Measurements from ENCODE around the gene SLC16A11.

- TF ChIP-seq EZH2 (IDR thresholded peaks at IDR 0.05): peak; percentile 60
- TF ChIP-seq, protein P1, sequence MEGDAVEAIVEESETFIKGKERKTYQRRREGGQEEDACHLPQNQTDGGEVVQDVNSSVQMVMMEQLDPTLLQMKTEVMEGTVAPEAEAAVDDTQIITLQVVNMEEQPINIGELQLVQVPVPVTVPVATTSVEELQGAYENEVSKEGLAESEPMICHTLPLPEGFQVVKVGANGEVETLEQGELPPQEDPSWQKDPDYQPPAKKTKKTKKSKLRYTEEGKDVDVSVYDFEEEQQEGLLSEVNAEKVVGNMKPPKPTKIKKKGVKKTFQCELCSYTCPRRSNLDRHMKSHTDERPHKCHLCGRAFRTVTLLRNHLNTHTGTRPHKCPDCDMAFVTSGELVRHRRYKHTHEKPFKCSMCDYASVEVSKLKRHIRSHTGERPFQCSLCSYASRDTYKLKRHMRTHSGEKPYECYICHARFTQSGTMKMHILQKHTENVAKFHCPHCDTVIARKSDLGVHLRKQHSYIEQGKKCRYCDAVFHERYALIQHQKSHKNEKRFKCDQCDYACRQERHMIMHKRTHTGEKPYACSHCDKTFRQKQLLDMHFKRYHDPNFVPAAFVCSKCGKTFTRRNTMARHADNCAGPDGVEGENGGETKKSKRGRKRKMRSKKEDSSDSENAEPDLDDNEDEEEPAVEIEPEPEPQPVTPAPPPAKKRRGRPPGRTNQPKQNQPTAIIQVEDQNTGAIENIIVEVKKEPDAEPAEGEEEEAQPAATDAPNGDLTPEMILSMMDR (IDR thresholded peaks at IDR 0.05): no peak
These were observed 48.2 kb downstream of the SLC16A11 start, which contains the start of gene ALOX12 for GRCh38 chr17:6995500-6996255.
